DND-41 (cell line): ENCODE data around the gene GSTT2B.
"Not testable (repeated sequence)": the region's sequence is repeated elsewhere in the genome, so short reads cannot be mapped to it uniquely, and the experiment has no call there.

Experiments used
- ATAC-seq: fragments of 200-7000 bp; cut with Tn5 transposase; 3 replicates; pipeline ENCODE4 v1.9.1; 2021; ENCODE audit warnings: low read depth; ENCODE audit not compliant: insufficient read depth
- DNase-seq: peaks from one replicate; pipeline ENCODE4 v3.0.0-alpha.2; 2020
- H2AFZ ChIP-seq: 2 replicates; pipeline ENCODE4 v1.6.0; 2012; ENCODE audit warnings: low read depth, low read length
- H3K27ac ChIP-seq: 2 replicates; pipeline ENCODE4 v1.5.1; 2012; ENCODE audit warnings: low read length, inconsistent platforms
- H3K27me3 ChIP-seq: fragments of 200-600 bp; sonication (generic); 2 replicates; pipeline ENCODE4 v1.6.0; 2012; ENCODE audit warnings: low read length, mild to moderate bottlenecking, inconsistent platforms; ENCODE audit not compliant: insufficient read depth, poor library complexity
- H3K36me3 ChIP-seq: 2 replicates; pipeline ENCODE4 v1.5.1; 2012; ENCODE audit warnings: low read length, inconsistent platforms; ENCODE audit not compliant: insufficient read depth
- H3K4me1 ChIP-seq: 2 replicates; pipeline ENCODE4 v1.5.1; 2012; ENCODE audit warnings: mild to moderate bottlenecking, low read length; ENCODE audit not compliant: insufficient read depth
- H3K4me2 ChIP-seq: 2 replicates; pipeline ENCODE4 v1.6.0; 2012; ENCODE audit warnings: mild to moderate bottlenecking, moderate library complexity, low read length, inconsistent platforms; ENCODE audit not compliant: insufficient read depth
- H3K4me3 ChIP-seq, 2 experiments: fragments of 200-600 bp in 1 of 2; shearing (Covaris generic) in 1 of 2; 2 replicates each; pipeline ENCODE4 v1.5.1; 2012 to 2016; ENCODE audit warnings: inconsistent platforms in 2 of 2, low read length in 2 of 2, mild to moderate bottlenecking in 2 of 2, low read depth in 1 of 2, moderate library complexity in 1 of 2
- H3K79me2 ChIP-seq: 2 replicates; pipeline ENCODE4 v1.6.0; 2012; ENCODE audit warnings: low read length, inconsistent platforms; ENCODE audit not compliant: insufficient read depth
- H3K9ac ChIP-seq: 2 replicates; pipeline ENCODE4 v1.6.0; 2012; ENCODE audit warnings: low read depth, mild to moderate bottlenecking, inconsistent platforms, low read length, moderate library complexity
- H3K9me3 ChIP-seq: 2 replicates; pipeline ENCODE4 v1.5.1; 2012; ENCODE audit warnings: low read length, moderate library complexity, mild to moderate bottlenecking, inconsistent platforms; ENCODE audit not compliant: insufficient read depth, severe bottlenecking
- H4K20me1 ChIP-seq: 2 replicates; pipeline ENCODE4 v1.6.0; 2012; ENCODE audit warnings: low read length; ENCODE audit not compliant: insufficient read depth
- CTCF ChIP-seq: IDR thresholded peaks from 2 replicates; pipeline ENCODE4 v1.5.1; 2012; ENCODE audit warnings: borderline replicate concordance, low read length, moderate library complexity, mild to moderate bottlenecking; ENCODE audit not compliant: poor library complexity, severe bottlenecking; ENCODE audit errors: extremely low read depth
- EZH2 ChIP-seq: IDR thresholded peaks from 3 replicates; pipeline ENCODE4 v1.6.1; 2012; ENCODE audit warnings: borderline replicate concordance, low read depth, mild to moderate bottlenecking, moderate library complexity, low read length, inconsistent platforms; ENCODE audit not compliant: severe bottlenecking

GSTT2B gene

GRCh38 chr22:23949764-23950163 lies 11.2 kb downstream of the GSTT2B start:
- ATAC-seq, H3K4me1 ChIP-seq: not testable (repeated sequence)

GRCh38 chr22:23947391-23947790 lies 13.6 kb downstream of the GSTT2B start:
- not testable (repeated sequence) for H3K36me3 ChIP-seq, H3K27ac ChIP-seq, H3K27me3 ChIP-seq, H3K4me3 ChIP-seq, H3K4me2 ChIP-seq, DNase-seq, H3K9me3 ChIP-seq, ATAC-seq, H3K4me1 ChIP-seq, H3K9ac ChIP-seq, H2AFZ ChIP-seq, H4K20me1 ChIP-seq, H3K79me2 ChIP-seq

More at GRCh38 chr22:23949764-23950163, 11.2 kb downstream of the GSTT2B start:
- not testable (repeated sequence) for H3K79me2 ChIP-seq, H3K27ac ChIP-seq, H2AFZ ChIP-seq, H3K4me2 ChIP-seq, H4K20me1 ChIP-seq, H3K27me3 ChIP-seq, H3K36me3 ChIP-seq, H3K9ac ChIP-seq, H3K4me3 ChIP-seq, DNase-seq, H3K9me3 ChIP-seq

- H3K27ac ChIP-seq, H4K20me1 ChIP-seq, H3K9me3 ChIP-seq, ATAC-seq, H3K36me3 ChIP-seq, H3K27me3 ChIP-seq, H3K79me2 ChIP-seq, H3K4me3 ChIP-seq, H3K4me2 ChIP-seq, H3K9ac ChIP-seq, H2AFZ ChIP-seq, DNase-seq, H3K4me1 ChIP-seq: not testable (repeated sequence)
Observed at GRCh38 chr22:23940166-23940565, 20.8 kb downstream of the GSTT2B start.

GRCh38 chr22:23939017-23939357 lies 22.0 kb downstream of the GSTT2B start:
- TF ChIP-seq CTCF (no peak), EZH2 (no peak)
- H3K4me2 ChIP-seq = no peak overlapping the region

GRCh38 chr22:23938328-23939016 lies 22.5 kb downstream of the GSTT2B start:
- ATAC-seq = no peak
- H4K20me1 ChIP-seq = no peaks in the 10 kb centered on the region

More at GRCh38 chr22:23939017-23939357, 22.0 kb downstream of the GSTT2B start:
- H4K20me1 ChIP-seq = no peaks in the 10 kb centered on the region
- no peak overlapping the region for H3K27ac ChIP-seq
- no peaks in the 10 kb centered on the region for H3K4me1 ChIP-seq
- no peaks in the 10 kb centered on the region for H3K79me2 ChIP-seq
- H3K4me3 ChIP-seq = no peak overlapping the region
- no peaks in the 10 kb centered on the region for H3K36me3 ChIP-seq
- no peaks in the 10 kb centered on the region for H3K27me3 ChIP-seq
- no peak for DNase-seq
- H2AFZ ChIP-seq = no peak overlapping the region
- H3K9me3 ChIP-seq = no peaks in the 10 kb centered on the region
- ATAC-seq = no peak
- H3K9ac ChIP-seq = no peak overlapping the region

More at GRCh38 chr22:23938328-23939016, 22.5 kb downstream of the GSTT2B start:
- Histone ChIP-seq H3K27me3 (no peaks in the 10 kb centered on the region), H3K4me1 (no peaks in the 10 kb centered on the region), H3K9me3 (no peaks in the 10 kb centered on the region), H3K4me2 (no peak overlapping the region), H3K9ac (no peak overlapping the region), H3K36me3 (no peaks in the 10 kb centered on the region), H3K79me2 (no peaks in the 10 kb centered on the region), H2AFZ (no peak overlapping the region), H3K27ac (no peak overlapping the region), H3K4me3 (no peak overlapping the region)
- no peak for DNase-seq
- no peak for TF ChIP-seq CTCF
- TF ChIP-seq EZH2 = no peak
